GM23248 (cell line): ENCODE results near the gene PALS2.

ENCODE experiments used
- EZH2 ChIP-seq: fragments of 200-600 bp; sonication (generic); IDR thresholded peaks from 2 replicates; pipeline ENCODE4 v1.6.1; 2018; ENCODE audit warnings: antibody characterized with exemption, mild to moderate bottlenecking; ENCODE audit not compliant: insufficient read depth, poor library complexity, severe bottlenecking
- EZH2phosphoT487 ChIP-seq: fragments of 200-600 bp; sonication (generic); IDR thresholded peaks from 2 replicates; pipeline ENCODE4 v1.6.1; 2018; ENCODE audit warnings: antibody characterized with exemption, moderate library complexity, mild to moderate bottlenecking, low read depth; ENCODE audit not compliant: insufficient read depth

DNA sequence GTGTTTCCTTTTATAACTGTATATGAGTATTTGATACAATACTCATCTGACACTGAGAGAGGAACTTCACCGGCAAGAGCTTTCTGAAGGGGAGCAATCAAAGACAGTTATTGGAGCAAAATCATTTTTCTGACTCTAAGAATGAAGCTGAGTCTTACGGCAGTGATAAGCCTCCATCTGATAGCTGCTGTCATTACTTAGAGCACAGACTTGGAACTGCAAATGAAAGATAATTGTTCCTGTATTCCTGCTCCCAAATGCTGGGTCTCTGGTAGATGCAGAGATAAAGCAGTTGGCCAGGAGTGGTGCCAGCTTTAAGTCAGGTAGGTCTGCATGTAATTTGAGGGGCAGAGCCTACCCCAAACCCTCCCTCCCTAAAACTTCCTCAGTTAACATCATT, 2.3 kb upstream of the PALS2 start:
- no peak for TF ChIP-seq EZH2
- TF ChIP-seq EZH2phosphoT487 = no peak
